Measurements from ENCODE around the gene WNT7A.

WNT7A gene

GRCh38 chr3:13844911-13845310 lies 35.0 kb downstream of the WNT7A start:
- H4K20me1 ChIP-seq (ENCODE audit: insufficient read depth, low read length, poor library complexity, severe bottlenecking) = no peaks in the 10 kb centered on the region
- no peaks in the 10 kb centered on the region for H3K79me2 ChIP-seq (ENCODE audit: insufficient read depth, low read length)
- no peaks in the 10 kb centered on the region for H3K27me3 ChIP-seq (ENCODE audit: insufficient read depth, low read length, poor library complexity, severe bottlenecking)
- no peak overlapping the region for H3K4me2 ChIP-seq (ENCODE audit: low read depth, low read length, poor library complexity, severe bottlenecking)
- H3K9me3 ChIP-seq (ENCODE audit: insufficient read depth, low read depth, low read length) = no peaks in the 10 kb centered on the region
- no peaks in the 10 kb centered on the region for H3K4me1 ChIP-seq (ENCODE audit: insufficient read depth, low read length, poor library complexity, severe bottlenecking)
- no peak overlapping the region for H3K9ac ChIP-seq (ENCODE audit: low read depth, low read length, poor library complexity, severe bottlenecking)
- H2AFZ ChIP-seq (ENCODE audit: low read length) = no peak overlapping the region
- no peaks in the 10 kb centered on the region for H3K9me2 ChIP-seq (replicated peaks; ENCODE audit: low read depth, low read length)
- no peak overlapping the region for H3K4me3 ChIP-seq (ENCODE audit: low read length, poor library complexity, severe bottlenecking)
- H3F3A ChIP-seq (ENCODE audit: low read depth) = no peaks in the 10 kb centered on the region
- H3K36me3 ChIP-seq (ENCODE audit: insufficient read depth, low read length) = no peaks in the 10 kb centered on the region
- TF ChIP-seq CTCF (conservative IDR thresholded peaks at IDR 0.05; ENCODE audit: low read length) (no peak), EZH2phosphoT487 (IDR thresholded peaks at IDR 0.05; ENCODE audit: borderline replicate concordance) (no peak)

GRCh38 chr3:13844286-13844685 lies 35.6 kb downstream of the WNT7A start:
- H3K27me3 ChIP-seq (ENCODE audit: insufficient read depth, low read length, poor library complexity, severe bottlenecking) = no peaks in the 10 kb centered on the region
- no peak overlapping the region for H3K4me3 ChIP-seq (ENCODE audit: low read length, poor library complexity, severe bottlenecking)
- H3K4me2 ChIP-seq (ENCODE audit: low read depth, low read length, poor library complexity, severe bottlenecking) = no peak overlapping the region
- no peaks in the 10 kb centered on the region for H3K9me3 ChIP-seq (ENCODE audit: insufficient read depth, low read depth, low read length)
- H3F3A ChIP-seq (ENCODE audit: low read depth) = no peaks in the 10 kb centered on the region
- TF ChIP-seq EZH2phosphoT487 (IDR thresholded peaks at IDR 0.05; ENCODE audit: borderline replicate concordance) = no peak
- TF ChIP-seq CTCF (conservative IDR thresholded peaks at IDR 0.05; ENCODE audit: low read length) = no peak
- H3K9me2 ChIP-seq (replicated peaks; ENCODE audit: low read depth, low read length) = no peaks in the 10 kb centered on the region
- H3K4me1 ChIP-seq (ENCODE audit: insufficient read depth, low read length, poor library complexity, severe bottlenecking) = no peaks in the 10 kb centered on the region
- H2AFZ ChIP-seq (ENCODE audit: low read length) = no peak overlapping the region
- H3K36me3 ChIP-seq (ENCODE audit: insufficient read depth, low read length) = no peaks in the 10 kb centered on the region
- no peaks in the 10 kb centered on the region for H4K20me1 ChIP-seq (ENCODE audit: insufficient read depth, low read length, poor library complexity, severe bottlenecking)
- no peak overlapping the region for H3K9ac ChIP-seq (ENCODE audit: low read depth, low read length, poor library complexity, severe bottlenecking)
- no peaks in the 10 kb centered on the region for H3K79me2 ChIP-seq (ENCODE audit: insufficient read depth, low read length)

GRCh38 chr3:13843351-13843750 lies 36.5 kb downstream of the WNT7A start:
- Histone ChIP-seq H3K9ac (ENCODE audit: low read depth, low read length, poor library complexity, severe bottlenecking) (no peak overlapping the region), H3K4me2 (ENCODE audit: low read depth, low read length, poor library complexity, severe bottlenecking) (no peak overlapping the region), H2AFZ (ENCODE audit: low read length) (no peak overlapping the region), H4K20me1 (ENCODE audit: insufficient read depth, low read length, poor library complexity, severe bottlenecking) (no peaks in the 10 kb centered on the region), H3K4me3 (ENCODE audit: low read length, poor library complexity, severe bottlenecking) (no peak overlapping the region), H3K9me3 (ENCODE audit: insufficient read depth, low read depth, low read length) (no peaks in the 10 kb centered on the region), H3K4me1 (ENCODE audit: insufficient read depth, low read length, poor library complexity, severe bottlenecking) (no peaks in the 10 kb centered on the region), H3K9me2 (replicated peaks; ENCODE audit: low read depth, low read length) (no peaks in the 10 kb centered on the region), H3K27me3 (ENCODE audit: insufficient read depth, low read length, poor library complexity, severe bottlenecking) (no peaks in the 10 kb centered on the region), H3K79me2 (ENCODE audit: insufficient read depth, low read length) (no peaks in the 10 kb centered on the region), H3F3A (ENCODE audit: low read depth) (no peaks in the 10 kb centered on the region), H3K36me3 (ENCODE audit: insufficient read depth, low read length) (no peaks in the 10 kb centered on the region)
- no peak for TF ChIP-seq CTCF (conservative IDR thresholded peaks at IDR 0.05; ENCODE audit: low read length)
- no peak for TF ChIP-seq EZH2phosphoT487 (IDR thresholded peaks at IDR 0.05; ENCODE audit: borderline replicate concordance)
